AG10803 (cell line): ENCODE results near the gene HS3ST2.

Experiments
- DNase-seq: peaks from one replicate; pipeline ENCODE4 v3.0.0; 2010; ENCODE audit warnings: low read depth
- H3K4me3 ChIP-seq: 2 replicates; pipeline ENCODE4 v1.5.1; 2011; ENCODE audit warnings: mild to moderate bottlenecking, low read length, control low read depth
- CTCF ChIP-seq: conservative IDR thresholded peaks from 2 replicates; pipeline ENCODE4 v1.5.1; 2011; ENCODE audit warnings: mild to moderate bottlenecking, low read length, control low read depth, inconsistent platforms

Gene HS3ST2

GRCh38 chr16:22871861-22872260 lies 57.9 kb downstream of the HS3ST2 start:
- TF ChIP-seq CTCF = no peak
- H3K4me3 ChIP-seq = no peak overlapping the region
- DNase-seq = no peak

DNA sequence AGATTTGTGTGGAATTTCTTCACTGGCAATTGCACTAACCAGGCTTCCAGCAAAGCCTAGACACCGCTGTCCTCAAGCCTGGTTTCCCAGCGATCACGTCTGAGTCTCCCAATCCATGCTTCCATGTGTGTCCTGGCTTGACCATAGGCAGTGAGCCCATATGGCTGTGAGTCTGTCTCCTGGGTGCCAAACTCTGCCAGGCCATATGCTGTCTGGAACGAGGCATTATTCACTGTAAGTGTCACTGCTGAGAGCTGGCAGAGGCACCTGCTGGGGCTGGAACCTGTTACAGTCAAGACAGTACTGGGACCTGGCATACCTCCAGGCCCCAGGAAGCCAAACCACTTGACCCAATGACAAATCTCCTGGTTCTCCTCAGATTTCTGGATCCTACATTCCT lies 60.4 kb downstream of the HS3ST2 start:
- no peak overlapping the region for H3K4me3 ChIP-seq
- DNase-seq = no peak
- no peak for TF ChIP-seq CTCF

- DNase-seq = no peak
- TF ChIP-seq CTCF = no peak
- no peak overlapping the region for H3K4me3 ChIP-seq
These were observed 65.0 kb downstream of the HS3ST2 start for GRCh38 chr16:22878955-22879354.

DNA sequence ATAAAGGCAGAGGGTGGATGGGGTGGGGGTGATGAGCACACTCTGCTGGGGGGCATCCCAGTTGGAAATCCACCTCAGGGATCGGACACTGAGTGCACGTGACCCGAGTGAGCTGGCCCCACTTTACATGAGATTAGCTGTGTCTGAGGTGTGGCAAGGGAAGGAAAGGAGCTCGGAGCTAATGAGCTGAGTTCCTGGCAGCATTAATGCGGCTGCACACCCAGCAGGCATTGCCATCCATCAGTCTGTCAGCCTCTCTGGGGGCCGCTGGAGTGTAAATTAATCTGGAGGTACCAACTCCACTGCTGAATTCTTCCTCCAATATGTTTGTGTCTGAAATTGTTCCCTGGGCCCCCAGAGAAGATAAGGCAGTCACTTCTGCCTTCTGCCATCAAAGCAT lies 65.5 kb downstream of the HS3ST2 start:
- TF ChIP-seq CTCF = no peak
- no peak overlapping the region for H3K4me3 ChIP-seq
- no peak for DNase-seq

- no peak overlapping the region for H3K4me3 ChIP-seq
These were observed 69.0 kb downstream of the HS3ST2 start for GRCh38 chr16:22882981-22883380.

DNA sequence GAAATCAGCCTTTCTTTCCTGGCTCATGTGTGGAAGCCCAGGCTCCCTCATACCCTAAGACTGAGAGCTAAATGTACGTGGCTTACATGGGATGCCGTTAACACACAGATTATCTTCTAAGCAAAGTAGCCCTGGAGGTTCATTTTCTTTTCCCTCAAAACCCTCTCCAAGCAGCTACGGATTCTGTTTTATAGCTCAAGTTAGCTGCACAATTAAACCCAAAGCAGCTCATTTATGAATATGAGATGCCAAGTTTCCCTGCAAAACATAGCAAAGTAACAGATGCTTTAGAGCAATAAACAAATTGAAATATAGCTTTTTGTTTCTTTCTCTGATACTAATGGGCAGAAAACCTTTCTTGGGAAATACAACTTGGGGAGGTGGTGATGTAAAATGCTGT lies 72.0 kb downstream of the HS3ST2 start:
- H3K4me3 ChIP-seq = no peak overlapping the region
- TF ChIP-seq CTCF = no peak
- DNase-seq = no peak

More at GRCh38 chr16:22882981-22883380, 69.0 kb downstream of the HS3ST2 start:
- no peak for TF ChIP-seq CTCF
- DNase-seq = no peak

- TF ChIP-seq CTCF = no peak
- no peak overlapping the region for H3K4me3 ChIP-seq
- DNase-seq = no peak
These were observed 73.0 kb downstream of the HS3ST2 start for GRCh38 chr16:22886927-22887326.
